GM19397 (cell line): ENCODE data around the gene ZNF385C.
"Not testable (repeated sequence)": the region's sequence is repeated elsewhere in the genome, so short reads cannot be mapped to it uniquely, and the experiment has no call there.

Experiments
- ATAC-seq: cut with Tn5 transposase; IDR thresholded peaks from one replicate; pipeline ENCODE4 v1.9.1; 2021; ENCODE audit warnings: mild to moderate bottlenecking, moderate library complexity; ENCODE audit not compliant: unreplicated experiment

Gene ZNF385C

GRCh38 chr17:42026857-42027589 lies 71.2 kb downstream of the ZNF385C start:
- ATAC-seq: no peak

- ATAC-seq: no peak
Observed at GRCh38 chr17:42025936-42026335, 72.3 kb downstream of the ZNF385C start.

GRCh38 chr17:42025191-42025579 lies 73.1 kb downstream of the ZNF385C start:
- ATAC-seq: no peak

- no peak for ATAC-seq
Observed at GRCh38 chr17:42023524-42024349, 74.5 kb downstream of the ZNF385C start.

GRCh38 chr17:42020845-42021244 lies 77.4 kb downstream of the ZNF385C start:
- ATAC-seq: not testable (repeated sequence)

- peak; percentile 54 for ATAC-seq
Observed at GRCh38 chr17:42019509-42020404, 78.5 kb downstream of the ZNF385C start, which contains the start of gene NKIRAS2. Gene NKIRAS2 (plus strand): TSS chr17:42020090. CDS start chr17:42021578, 1,488 bp downstream.

- ATAC-seq: no peak
Observed at GRCh38 chr17:42018988-42019387, 79.3 kb downstream of the ZNF385C start.

GRCh38 chr17:42018339-42018738 lies 79.9 kb downstream of the ZNF385C start:
- ATAC-seq: no peak

- no peak for ATAC-seq
Observed at GRCh38 chr17:42017866-42018200, 80.4 kb downstream of the ZNF385C start.

- peak; percentile 82 for ATAC-seq
Observed at GRCh38 chr17:42016941-42017865, 81.1 kb downstream of the ZNF385C start, which contains the start of gene DNAJC7. Gene DNAJC7 (minus strand): TSS chr17:42017439. CDS start chr17:42017416, 23 bp downstream.

- no peak for ATAC-seq
Observed at GRCh38 chr17:42016411-42016831, 81.9 kb downstream of the ZNF385C start.

GRCh38 chr17:42013740-42014139 lies 84.5 kb downstream of the ZNF385C start:
- not testable (repeated sequence) for ATAC-seq

GRCh38 chr17:42012363-42012762 lies 85.9 kb downstream of the ZNF385C start:
- not testable (repeated sequence) for ATAC-seq

GRCh38 chr17:42010898-42011516 lies 87.3 kb downstream of the ZNF385C start:
- no peak for ATAC-seq

GRCh38 chr17:42010266-42010680 lies 88.0 kb downstream of the ZNF385C start:
- ATAC-seq: not testable (repeated sequence)

GRCh38 chr17:42009170-42009569 lies 89.1 kb downstream of the ZNF385C start:
- no peak for ATAC-seq

- no peak for ATAC-seq
Observed at GRCh38 chr17:42005166-42005565, 93.1 kb downstream of the ZNF385C start.

- no peak for ATAC-seq
Observed at GRCh38 chr17:42002792-42003301, 95.4 kb downstream of the ZNF385C start.

- ATAC-seq: no peak
Observed at GRCh38 chr17:42002175-42002791, 96.0 kb downstream of the ZNF385C start.
